Activated CD4-positive, alpha-beta memory T cell treated with anti-CD3 and anti-CD28 coated beads, Interleukin-2, amount 10 ng/mL, durations not matched to agents 7 days and 5 days (primary cell): Measurements from ENCODE around the gene MN1. TPM values are rescaled to one million over a fixed set of nuclear protein-coding genes. Genes with fewer than 3 reads are reported as not detected.
"Not testable (repeated sequence)": the region's sequence is repeated elsewhere in the genome, so short reads cannot be mapped to it uniquely, and the experiment has no call there.

Source experiments
- CTCF ChIA-PET: fragments of 350-600 bp; sonication (Branson Sonifier 250); formaldehyde crosslinking; loops from one replicate; lab custom pipeline; 2021; ENCODE audit warnings: antibody characterized with exemption, inconsistent platforms; lab: Charles Lee
- POLR2A ChIA-PET: fragments of 350-600 bp; sonication (Branson Sonifier 250); formaldehyde crosslinking; loops from one replicate; lab custom pipeline; 2021; ENCODE audit warnings: antibody characterized with exemption; lab: Charles Lee
- DNase-seq: peaks from one replicate; pipeline ENCODE4 v3.0.0-alpha.2; 2020
- H3K27ac Mint-ChIP-seq: one replicate; pipeline ENCODE4 v1.8.0; 2021; ENCODE audit warnings: mild to moderate bottlenecking, mixed read lengths
- H3K27me3 Mint-ChIP-seq: one replicate; pipeline ENCODE4 v1.8.0; 2021; ENCODE audit warnings: mixed read lengths
- H3K36me3 Mint-ChIP-seq: one replicate; pipeline ENCODE4 v1.8.0; 2021; ENCODE audit warnings: low read depth, mixed read lengths
- H3K4me1 Mint-ChIP-seq: one replicate; pipeline ENCODE4 v1.8.0; 2021; ENCODE audit warnings: mixed read lengths
- H3K4me3 Mint-ChIP-seq: one replicate; pipeline ENCODE4 v1.8.0; 2021; ENCODE audit warnings: mild to moderate bottlenecking, mixed read lengths
- H3K9me3 Mint-ChIP-seq: one replicate; pipeline ENCODE4 v1.8.0; 2021; ENCODE audit warnings: mixed read lengths
- total RNA-seq, 2 experiments: library from RNA; stranded (reverse); gene quantifications; one replicate each; pipeline ENCODE4 v1.2.3, GENCODE V29; 2021

Gene MN1
- total RNA-seq, 2 experiments from 2014 or later: 0.35 to 0.40 TPM

GRCh38 chr22:27751277-27752070 lies 50.1 kb downstream of the MN1 start:
- no peak overlapping the region for H3K4me3 Mint-ChIP-seq
- POLR2A ChIA-PET: no interaction called here
- DNase-seq: no peak
- no peaks in the 10 kb centered on the region for H3K4me1 Mint-ChIP-seq
- CTCF ChIA-PET: no interaction called here
- H3K36me3 Mint-ChIP-seq: no peaks in the 10 kb centered on the region
- H3K9me3 Mint-ChIP-seq: no peaks in the 10 kb centered on the region
- H3K27me3 Mint-ChIP-seq: peaks cover 8% of the 10 kb centered on the region
- H3K27ac Mint-ChIP-seq: no peak overlapping the region

GRCh38 chr22:27750584-27751265 lies 50.8 kb downstream of the MN1 start:
- POLR2A ChIA-PET: no interaction called here
- H3K9me3 Mint-ChIP-seq: no peaks in the 10 kb centered on the region
- H3K27me3 Mint-ChIP-seq: peaks cover 8% of the 10 kb centered on the region
- CTCF ChIA-PET: no interaction called here
- H3K27ac Mint-ChIP-seq: no peak overlapping the region
- H3K4me3 Mint-ChIP-seq: no peak overlapping the region
- no peaks in the 10 kb centered on the region for H3K36me3 Mint-ChIP-seq
- no peak for DNase-seq
- no peaks in the 10 kb centered on the region for H3K4me1 Mint-ChIP-seq

- CTCF ChIA-PET: no interaction called here
These were observed 51.8 kb downstream of the MN1 start for GRCh38 chr22:27749597-27750225.

GRCh38 chr22:27748751-27749191 lies 52.8 kb downstream of the MN1 start:
- no peaks in the 10 kb centered on the region for H3K36me3 Mint-ChIP-seq
- CTCF ChIA-PET: no interaction called here
- no peak overlapping the region for H3K27ac Mint-ChIP-seq

More at GRCh38 chr22:27749597-27750225, 51.8 kb downstream of the MN1 start:
- peaks cover 8% of the 10 kb centered on the region for H3K27me3 Mint-ChIP-seq
- no peak overlapping the region for H3K4me3 Mint-ChIP-seq
- no peak for DNase-seq
- H3K36me3 Mint-ChIP-seq: no peaks in the 10 kb centered on the region
- POLR2A ChIA-PET: no interaction called here
- H3K9me3 Mint-ChIP-seq: no peaks in the 10 kb centered on the region
- H3K27ac Mint-ChIP-seq: no peak overlapping the region
- no peaks in the 10 kb centered on the region for H3K4me1 Mint-ChIP-seq

GRCh38 chr22:27748349-27748748 lies 53.2 kb downstream of the MN1 start:
- Mint-ChIP-seq H3K27me3 (peaks cover 8% of the 10 kb centered on the region), H3K4me3 (no peak overlapping the region), H3K27ac (no peak overlapping the region), H3K36me3 (no peaks in the 10 kb centered on the region), H3K9me3 (no peaks in the 10 kb centered on the region), H3K4me1 (no peaks in the 10 kb centered on the region)
- DNase-seq: no peak
- ChIA-PET CTCF (no interaction called here), POLR2A (no interaction called here)

More at GRCh38 chr22:27748751-27749191, 52.8 kb downstream of the MN1 start:
- POLR2A ChIA-PET: no interaction called here
- H3K4me1 Mint-ChIP-seq: no peaks in the 10 kb centered on the region
- no peak for DNase-seq
- no peak overlapping the region for H3K4me3 Mint-ChIP-seq
- H3K27me3 Mint-ChIP-seq: peaks cover 8% of the 10 kb centered on the region
- no peaks in the 10 kb centered on the region for H3K9me3 Mint-ChIP-seq

GRCh38 chr22:27747396-27748221 lies 53.9 kb downstream of the MN1 start:
- ChIA-PET POLR2A (no interaction called here), CTCF (interaction anchor here (0.7 kb wide), 1 partner anchor 1921 kb away, joined by 3 read pairs; no protein-coding TSS in a partner anchor)
- no peak for DNase-seq
- H3K36me3 Mint-ChIP-seq: no peaks in the 10 kb centered on the region
- H3K27me3 Mint-ChIP-seq: peaks cover 8% of the 10 kb centered on the region
- no peaks in the 10 kb centered on the region for H3K9me3 Mint-ChIP-seq
- H3K27ac Mint-ChIP-seq: no peak overlapping the region
- no peak overlapping the region for H3K4me3 Mint-ChIP-seq
- H3K4me1 Mint-ChIP-seq: no peaks in the 10 kb centered on the region

GRCh38 chr22:27746918-27747317 lies 54.6 kb downstream of the MN1 start:
- Mint-ChIP-seq H3K27ac (no peak overlapping the region), H3K4me3 (no peak overlapping the region), H3K27me3 (peaks cover 8% of the 10 kb centered on the region), H3K36me3 (no peaks in the 10 kb centered on the region), H3K4me1 (no peaks in the 10 kb centered on the region), H3K9me3 (no peaks in the 10 kb centered on the region)
- ChIA-PET POLR2A (no interaction called here), CTCF (no interaction called here)
- DNase-seq: no peak

- Mint-ChIP-seq H3K9me3 (no peaks in the 10 kb centered on the region), H3K4me3 (no peak overlapping the region), H3K27me3 (peaks cover 6% of the 10 kb centered on the region), H3K36me3 (no peaks in the 10 kb centered on the region), H3K27ac (no peak overlapping the region), H3K4me1 (no peaks in the 10 kb centered on the region)
- no peak for DNase-seq
- ChIA-PET POLR2A (no interaction called here), CTCF (no interaction called here)
These were observed 55.7 kb downstream of the MN1 start for GRCh38 chr22:27745809-27746208.

- Mint-ChIP-seq H3K9me3 (no peaks in the 10 kb centered on the region), H3K4me3 (no peak overlapping the region), H3K4me1 (no peaks in the 10 kb centered on the region), H3K27ac (no peak overlapping the region), H3K27me3 (peaks cover 4% of the 10 kb centered on the region), H3K36me3 (no peaks in the 10 kb centered on the region)
- ChIA-PET CTCF (no interaction called here), POLR2A (no interaction called here)
- no peak for DNase-seq
These were observed 56.4 kb downstream of the MN1 start for GRCh38 chr22:27745154-27745553.

- H3K36me3 Mint-ChIP-seq, H3K27me3 Mint-ChIP-seq, CTCF ChIA-PET, POLR2A ChIA-PET, H3K4me1 Mint-ChIP-seq, H3K9me3 Mint-ChIP-seq, H3K4me3 Mint-ChIP-seq, H3K27ac Mint-ChIP-seq, DNase-seq: not testable (repeated sequence)
These were observed 57.5 kb downstream of the MN1 start for GRCh38 chr22:27744078-27744477.

GRCh38 chr22:27740202-27740748 lies 61.3 kb downstream of the MN1 start:
- H3K4me3 Mint-ChIP-seq: no peak overlapping the region
- H3K9me3 Mint-ChIP-seq: no peaks in the 10 kb centered on the region
- no peaks in the 10 kb centered on the region for H3K27me3 Mint-ChIP-seq
- H3K27ac Mint-ChIP-seq: no peak overlapping the region
- no peak for DNase-seq
- H3K36me3 Mint-ChIP-seq: no peaks in the 10 kb centered on the region
- no peaks in the 10 kb centered on the region for H3K4me1 Mint-ChIP-seq
- ChIA-PET POLR2A (no interaction called here), CTCF (no interaction called here)

GRCh38 chr22:27737521-27737920 lies 64.0 kb downstream of the MN1 start:
- H3K27me3 Mint-ChIP-seq: no peaks in the 10 kb centered on the region
- no peaks in the 10 kb centered on the region for H3K9me3 Mint-ChIP-seq
- ChIA-PET CTCF (no interaction called here), POLR2A (no interaction called here)
- H3K4me3 Mint-ChIP-seq: no peak overlapping the region
- no peaks in the 10 kb centered on the region for H3K4me1 Mint-ChIP-seq
- no peak for DNase-seq
- no peaks in the 10 kb centered on the region for H3K36me3 Mint-ChIP-seq
- H3K27ac Mint-ChIP-seq: no peak overlapping the region
